ENCODE measurements around the gene C19orf47.
"Not testable (repeated sequence)": the region's sequence is repeated elsewhere in the genome, so short reads cannot be mapped to it uniquely, and the experiment has no call there.

C19orf47 gene

GRCh38 chr19:40337107-40337506 lies 11.1 kb downstream of the C19orf47 start:
- Histone ChIP-seq H3K36me3 (replicated peaks; ENCODE audit: insufficient read depth, low read length) (peaks cover 2% of the 10 kb centered on the region; the same call in 1 of the 2 replicates), H3K4me1 (ENCODE audit: low read length) (no peaks in the 10 kb centered on the region)
- TF ChIP-seq CTCF (IDR thresholded peaks at IDR 0.05; ENCODE audit: low read length) = no peak
- no peak for TF ChIP-seq EZH2phosphoT487 (IDR thresholded peaks at IDR 0.05; ENCODE audit: low read length)
- TF ChIP-seq EZH2 (optimal IDR thresholded peaks at IDR 0.05; ENCODE audit: low read depth, low read length) = no peak

GRCh38 chr19:40336601-40336900 lies 11.6 kb downstream of the C19orf47 start:
- Histone ChIP-seq H3K9me2 (replicated peaks; ENCODE audit: insufficient read depth, low read length) (no peaks in the 10 kb centered on the region), H3K36me3 (replicated peaks; ENCODE audit: insufficient read depth, low read length) (peaks cover 2% of the 10 kb centered on the region; the same call in 1 of the 2 replicates), H2AFZ (ENCODE audit: low read length) (no peak overlapping the region), H3K4me1 (ENCODE audit: low read length) (no peaks in the 10 kb centered on the region), H3F3A (ENCODE audit: insufficient read depth, low read length) (no peaks in the 10 kb centered on the region), H3K27ac (ENCODE audit: low read length) (no peak overlapping the region), H4K20me1 (ENCODE audit: insufficient read depth, low read length) (no peaks in the 10 kb centered on the region), H3K9ac (ENCODE audit: low read length) (no peak overlapping the region), H3K4me3 (ENCODE audit: low read length) (no peak overlapping the region), H3K27me3 (replicated peaks; ENCODE audit: insufficient read depth, low read length) (no peaks in the 10 kb centered on the region), H3K9me3 (replicated peaks; ENCODE audit: insufficient read depth, low read length) (no peaks in the 10 kb centered on the region), H3K79me2 (ENCODE audit: low read length) (peaks cover 20% of the 10 kb centered on the region), H3K4me2 (ENCODE audit: low read depth, low read length) (no peak overlapping the region)
- DNase-seq = no peak
- no peak for TF ChIP-seq EZH2 (optimal IDR thresholded peaks at IDR 0.05; ENCODE audit: low read depth, low read length)

More at GRCh38 chr19:40337107-40337506, 11.1 kb downstream of the C19orf47 start:
- Histone ChIP-seq H3K9me3 (replicated peaks; ENCODE audit: insufficient read depth, low read length) (no peaks in the 10 kb centered on the region), H4K20me1 (ENCODE audit: insufficient read depth, low read length) (no peaks in the 10 kb centered on the region), H3K4me3 (ENCODE audit: low read length) (no peak overlapping the region), H3K27me3 (replicated peaks; ENCODE audit: insufficient read depth, low read length) (no peaks in the 10 kb centered on the region), H3K9me2 (replicated peaks; ENCODE audit: insufficient read depth, low read length) (no peaks in the 10 kb centered on the region), H2AFZ (ENCODE audit: low read length) (no peak overlapping the region), H3K79me2 (ENCODE audit: low read length) (peaks cover 25% of the 10 kb centered on the region), H3K9ac (ENCODE audit: low read length) (no peak overlapping the region), H3K4me2 (ENCODE audit: low read depth, low read length) (no peak overlapping the region), H3F3A (ENCODE audit: insufficient read depth, low read length) (no peaks in the 10 kb centered on the region), H3K27ac (ENCODE audit: low read length) (no peak overlapping the region)
- no peak for DNase-seq

GRCh38 chr19:40335855-40336600 lies 12.2 kb downstream of the C19orf47 start:
- Histone ChIP-seq H3K79me2 (ENCODE audit: low read length) (peaks cover 20% of the 10 kb centered on the region), H3K4me3 (ENCODE audit: low read length) (no peak overlapping the region), H3K9me2 (replicated peaks; ENCODE audit: insufficient read depth, low read length) (no peaks in the 10 kb centered on the region), H2AFZ (ENCODE audit: low read length) (no peak overlapping the region), H4K20me1 (ENCODE audit: insufficient read depth, low read length) (no peaks in the 10 kb centered on the region), H3K4me1 (ENCODE audit: low read length) (no peaks in the 10 kb centered on the region), H3K27me3 (replicated peaks; ENCODE audit: insufficient read depth, low read length) (no peaks in the 10 kb centered on the region), H3K27ac (ENCODE audit: low read length) (no peak overlapping the region), H3K9ac (ENCODE audit: low read length) (no peak overlapping the region), H3F3A (ENCODE audit: insufficient read depth, low read length) (no peaks in the 10 kb centered on the region), H3K9me3 (replicated peaks; ENCODE audit: insufficient read depth, low read length) (no peaks in the 10 kb centered on the region), H3K4me2 (ENCODE audit: low read depth, low read length) (no peak overlapping the region), H3K36me3 (replicated peaks; ENCODE audit: insufficient read depth, low read length) (peaks cover 2% of the 10 kb centered on the region; the same call in 1 of the 2 replicates)
- DNase-seq = no peak
- TF ChIP-seq EZH2 (optimal IDR thresholded peaks at IDR 0.05; ENCODE audit: low read depth, low read length) = no peak
- no peak for TF ChIP-seq CTCF (IDR thresholded peaks at IDR 0.05; ENCODE audit: low read length)
- no peak for TF ChIP-seq EZH2phosphoT487 (IDR thresholded peaks at IDR 0.05; ENCODE audit: low read length)

GRCh38 chr19:40335101-40335500 lies 13.1 kb downstream of the C19orf47 start:
- no peak overlapping the region for H3K27ac ChIP-seq (ENCODE audit: low read length)
- no peak for TF ChIP-seq CTCF (IDR thresholded peaks at IDR 0.05; ENCODE audit: low read length)
- no peak for TF ChIP-seq EZH2phosphoT487 (IDR thresholded peaks at IDR 0.05; ENCODE audit: low read length)
- no peak for TF ChIP-seq EZH2 (optimal IDR thresholded peaks at IDR 0.05; ENCODE audit: low read depth, low read length)
- H3K79me2 ChIP-seq (ENCODE audit: low read length) = peaks cover 20% of the 10 kb centered on the region
- no peak overlapping the region for H3K9ac ChIP-seq (ENCODE audit: low read length)
- no peaks in the 10 kb centered on the region for H3K9me3 ChIP-seq (replicated peaks; ENCODE audit: insufficient read depth, low read length)
- no peak overlapping the region for H3K4me2 ChIP-seq (ENCODE audit: low read depth, low read length)
- peaks cover 2% of the 10 kb centered on the region; the same call in 1 of the 2 replicates for H3K36me3 ChIP-seq (replicated peaks; ENCODE audit: insufficient read depth, low read length)
- no peaks in the 10 kb centered on the region for H3K4me1 ChIP-seq (ENCODE audit: low read length)
- no peaks in the 10 kb centered on the region for H3K9me2 ChIP-seq (replicated peaks; ENCODE audit: insufficient read depth, low read length)
- no peak overlapping the region for H3K4me3 ChIP-seq (ENCODE audit: low read length)
- no peaks in the 10 kb centered on the region for H3K27me3 ChIP-seq (replicated peaks; ENCODE audit: insufficient read depth, low read length)
- H2AFZ ChIP-seq (ENCODE audit: low read length) = no peak overlapping the region
- DNase-seq = no peak
- H3F3A ChIP-seq (ENCODE audit: insufficient read depth, low read length) = no peaks in the 10 kb centered on the region
- no peaks in the 10 kb centered on the region for H4K20me1 ChIP-seq (ENCODE audit: insufficient read depth, low read length)

- not testable (repeated sequence) for H3K9me2 ChIP-seq (replicated peaks; ENCODE audit: insufficient read depth, low read length); H3K4me3 ChIP-seq (ENCODE audit: low read length); H3K36me3 ChIP-seq (replicated peaks; ENCODE audit: insufficient read depth, low read length); H3F3A ChIP-seq (ENCODE audit: insufficient read depth, low read length); H2AFZ ChIP-seq (ENCODE audit: low read length); DNase-seq; H4K20me1 ChIP-seq (ENCODE audit: insufficient read depth, low read length); H3K27ac ChIP-seq (ENCODE audit: low read length); H3K4me1 ChIP-seq (ENCODE audit: low read length); H3K9ac ChIP-seq (ENCODE audit: low read length); H3K9me3 ChIP-seq (replicated peaks; ENCODE audit: insufficient read depth, low read length); H3K4me2 ChIP-seq (ENCODE audit: low read depth, low read length); H3K27me3 ChIP-seq (replicated peaks; ENCODE audit: insufficient read depth, low read length)
- H3K79me2 ChIP-seq (ENCODE audit: low read length) = peaks cover 10% of the 10 kb centered on the region
Measured at GRCh38 chr19:40333083-40333482, 15.1 kb downstream of the C19orf47 start.
